Vagina (tissue), 2 donors: ENCODE results near the gene APOOL.

Source experiments
- CTCF ChIP-seq, 3 experiments: fragments of 450-650 bp in 2 of 3; fragments of 200-600 bp in 1 of 3; sonication (generic) in 1 of 3; IDR thresholded peaks; one replicate each; pipeline ENCODE4 v1.5.1; 2017 to 2019; ENCODE audit warnings: antibody characterized with exemption in 3 of 3, mild to moderate bottlenecking in 2 of 3, moderate library complexity in 2 of 3
- POLR2A ChIP-seq, 2 donors: fragments of 450-650 bp; IDR thresholded peaks; one replicate each; pipeline ENCODE4 v1.6.1; 2017; ENCODE audit warnings: antibody characterized with exemption in 2 of 2, mild to moderate bottlenecking in 2 of 2, moderate library complexity in 2 of 2
- POLR2AphosphoS5 ChIP-seq, 2 donors: sonication (generic); formaldehyde crosslinking; IDR thresholded peaks; one replicate each; pipeline ENCODE4 v1.9.0; 2017; ENCODE audit warnings: antibody characterized with exemption in 2 of 2, mild to moderate bottlenecking in 2 of 2, low read depth in 1 of 2; ENCODE audit not compliant: insufficient read depth in 1 of 2

GRCh38 chrX:85113746-85114145 lies 110.1 kb downstream of the APOOL start:
- TF ChIP-seq CTCF (IDR thresholded peaks at IDR 0.05): no peak
- no peak for TF ChIP-seq POLR2AphosphoS5 (IDR thresholded peaks at IDR 0.05; ENCODE audit: insufficient read depth in 1 of 2, low read depth in 1 of 2)
- no peak for TF ChIP-seq POLR2A (IDR thresholded peaks at IDR 0.05)
